DMS53 treated with DMSO at 0.1 percent for 48 hours (cell line): ENCODE measurements around the gene ATXN1.
"Not testable (repeated sequence)": the region's sequence is repeated elsewhere in the genome, so short reads cannot be mapped to it uniquely, and the experiment has no call there.

Experiments
- DNase-seq: peaks from one replicate; lab custom pipeline; 2025; ENCODE audit not compliant: unreplicated experiment; lab: John Stamatoyannopoulos, UW

Gene ATXN1

GRCh38 chr6:16404456-16404855 lies 356.8 kb downstream of the ATXN1 start:
- DNase-seq = no peak

GRCh38 chr6:16403831-16404230 lies 357.4 kb downstream of the ATXN1 start:
- DNase-seq = no peak

GRCh38 chr6:16402581-16402900 lies 358.7 kb downstream of the ATXN1 start:
- no peak for DNase-seq

GRCh38 chr6:16400248-16400760 lies 361.0 kb downstream of the ATXN1 start:
- DNase-seq = no peak

GRCh38 chr6:16399695-16400094 lies 361.6 kb downstream of the ATXN1 start:
- DNase-seq = no peak

- DNase-seq = no peak
Measured at GRCh38 chr6:16399158-16399557, 362.1 kb downstream of the ATXN1 start.

- no peak for DNase-seq
Measured at GRCh38 chr6:16398587-16398986, 362.7 kb downstream of the ATXN1 start.

GRCh38 chr6:16397623-16398022 lies 363.6 kb downstream of the ATXN1 start:
- no peak for DNase-seq

- DNase-seq = no peak
Measured at GRCh38 chr6:16396497-16397319, 364.6 kb downstream of the ATXN1 start.

GRCh38 chr6:16394632-16395031 lies 366.6 kb downstream of the ATXN1 start:
- DNase-seq = no peak

- DNase-seq = no peak
Measured at GRCh38 chr6:16393326-16393725, 367.9 kb downstream of the ATXN1 start.

- no peak for DNase-seq
Measured at GRCh38 chr6:16392010-16392409, 369.2 kb downstream of the ATXN1 start.

GRCh38 chr6:16391451-16391912 lies 369.8 kb downstream of the ATXN1 start:
- no peak for DNase-seq

- DNase-seq = not testable (repeated sequence)
Measured at GRCh38 chr6:16390909-16391450, 370.3 kb downstream of the ATXN1 start.

GRCh38 chr6:16389642-16390041 lies 371.6 kb downstream of the ATXN1 start:
- DNase-seq = no peak

GRCh38 chr6:16388488-16388887 lies 372.8 kb downstream of the ATXN1 start:
- DNase-seq = no peak

- no peak for DNase-seq
Measured at GRCh38 chr6:16386057-16386456, 375.2 kb downstream of the ATXN1 start.

GRCh38 chr6:16383607-16384206 lies 377.6 kb downstream of the ATXN1 start:
- DNase-seq = no peak

GRCh38 chr6:16381968-16382367 lies 379.3 kb downstream of the ATXN1 start:
- DNase-seq = not testable (repeated sequence)

GRCh38 chr6:16380220-16380809 lies 380.9 kb downstream of the ATXN1 start:
- DNase-seq = no peak

GRCh38 chr6:16378360-16378759 lies 382.9 kb downstream of the ATXN1 start:
- not testable (repeated sequence) for DNase-seq

- DNase-seq = no peak
Measured at GRCh38 chr6:16377470-16377869, 383.8 kb downstream of the ATXN1 start.
